Fibroblast of peridontal ligament (primary cell): ENCODE data around the gene PTPN14.
A peak's percentile ranks its signal among the peaks of the same experiment; 100 is the strongest.

Experiments used
- DNase-seq: peaks from one replicate; pipeline ENCODE4 v3.0.0-alpha.2; 2010; ENCODE audit errors: extremely low read depth

The PTPN14 gene

DNA sequence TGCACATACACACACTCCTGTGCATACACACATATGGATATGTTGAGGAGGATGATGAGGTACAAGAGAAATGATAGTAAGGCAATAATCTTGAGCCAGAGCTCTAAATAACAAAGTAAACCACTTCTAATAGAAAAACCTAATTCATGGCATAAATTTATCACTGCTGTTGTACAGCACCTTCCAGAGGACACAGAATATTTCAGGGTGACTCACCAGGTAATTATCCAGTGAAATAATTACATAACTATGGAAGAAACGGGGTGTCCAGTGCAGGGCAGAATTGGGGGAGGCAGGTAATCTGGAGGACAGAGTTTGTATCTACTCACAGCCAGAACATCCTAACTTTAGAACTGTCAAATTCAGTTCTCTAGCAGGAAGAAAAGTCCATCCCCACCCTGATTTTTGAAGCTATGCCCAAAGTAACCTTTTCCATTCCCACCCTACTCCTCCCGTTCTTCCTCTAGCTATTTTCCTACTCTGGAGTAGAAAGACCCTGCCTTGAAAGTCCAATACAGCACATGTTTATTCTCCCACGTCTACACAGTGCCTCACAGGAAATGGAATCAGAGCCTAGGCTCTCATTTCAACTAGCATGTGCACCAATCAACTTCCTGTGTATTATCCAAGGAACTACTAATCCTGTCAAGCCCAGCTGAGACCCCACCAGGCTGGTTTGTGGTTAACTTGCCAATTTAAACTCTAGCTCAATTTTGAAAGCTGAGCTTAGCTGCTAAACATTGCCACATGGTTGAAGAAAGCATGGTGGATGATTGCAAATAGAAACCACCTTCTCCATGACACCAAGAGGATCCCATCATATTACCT, 96.6 kb downstream of the PTPN14 start:
- DNase-seq, result peak; percentile 87

DNA sequence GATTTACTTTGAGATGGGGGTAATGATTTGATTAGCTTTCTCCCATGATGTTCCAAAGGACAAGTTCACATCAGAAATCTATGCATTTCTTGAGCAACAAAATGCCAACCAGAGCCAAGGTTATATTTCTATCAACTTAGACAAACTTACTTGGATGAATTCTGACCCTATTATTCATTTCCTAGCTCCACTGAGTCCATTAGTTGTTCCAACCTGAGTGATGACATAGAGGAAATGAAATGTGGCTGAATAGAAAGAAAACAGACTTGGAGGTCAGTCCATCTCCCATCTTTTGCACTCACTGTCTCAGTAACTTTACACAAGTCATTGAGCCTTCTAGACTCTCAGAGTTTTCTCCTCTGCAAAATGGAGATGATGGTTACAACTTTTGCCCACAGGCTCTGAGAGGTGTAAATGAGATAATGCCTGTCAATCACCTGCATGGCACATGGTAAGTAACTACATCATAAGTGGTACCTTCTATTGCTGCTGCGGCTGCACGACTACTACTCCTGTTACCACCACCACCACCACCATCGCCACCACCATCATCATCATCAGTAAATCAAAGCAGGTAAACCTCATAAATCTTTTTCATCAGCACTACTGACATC, 98.2 kb downstream of the PTPN14 start:
- DNase-seq, result peak; percentile 26

DNA sequence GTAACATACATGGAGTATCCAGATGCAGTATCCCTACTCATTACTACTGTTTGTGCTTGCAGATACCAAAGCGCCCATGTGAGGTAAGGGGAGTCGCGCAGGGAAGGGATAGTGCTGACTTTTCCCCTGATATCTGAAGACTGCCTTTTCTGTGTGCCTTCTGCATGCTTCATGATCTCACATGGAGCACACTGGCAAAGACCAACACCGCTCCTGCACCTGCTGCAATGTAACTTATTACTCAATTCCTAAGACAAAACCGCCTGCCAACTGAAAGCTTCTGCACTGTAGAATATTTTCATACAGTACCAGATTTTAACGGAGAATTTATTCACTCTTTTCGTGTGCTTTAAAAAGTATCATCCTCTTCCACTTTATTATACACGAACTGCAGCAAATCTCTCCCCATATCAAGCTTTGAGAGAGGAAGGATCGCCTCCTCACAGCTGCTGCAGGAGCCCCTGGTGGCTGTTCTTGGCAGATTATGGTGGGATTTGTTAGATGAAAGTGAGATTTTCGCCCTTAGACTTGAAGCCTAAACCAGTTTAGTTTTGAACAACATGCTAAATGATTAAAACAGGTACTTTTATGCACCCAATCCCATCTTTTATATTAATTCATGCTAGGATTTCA, 99.1 kb downstream of the PTPN14 start:
- no peak for DNase-seq

DNA sequence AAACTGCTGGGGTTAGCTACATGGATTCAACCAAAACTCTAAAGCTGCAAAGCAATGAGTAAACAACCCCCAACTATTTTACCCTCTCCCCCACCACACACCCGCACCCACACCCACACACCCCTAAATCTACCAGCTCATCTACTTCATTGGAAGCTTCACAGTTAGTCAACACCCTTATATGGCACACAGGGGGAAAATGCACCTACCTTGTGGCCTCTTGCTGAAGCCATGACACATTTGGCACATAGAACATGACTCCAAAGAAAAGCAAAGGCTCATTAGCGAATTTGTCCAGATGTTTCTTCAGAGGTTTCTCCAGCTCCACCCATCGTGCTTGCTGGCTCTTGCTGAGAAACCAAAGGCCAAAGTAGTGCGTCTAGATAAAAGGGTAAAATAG, 99.8 kb downstream of the PTPN14 start:
- DNase-seq, result no peak

DNA sequence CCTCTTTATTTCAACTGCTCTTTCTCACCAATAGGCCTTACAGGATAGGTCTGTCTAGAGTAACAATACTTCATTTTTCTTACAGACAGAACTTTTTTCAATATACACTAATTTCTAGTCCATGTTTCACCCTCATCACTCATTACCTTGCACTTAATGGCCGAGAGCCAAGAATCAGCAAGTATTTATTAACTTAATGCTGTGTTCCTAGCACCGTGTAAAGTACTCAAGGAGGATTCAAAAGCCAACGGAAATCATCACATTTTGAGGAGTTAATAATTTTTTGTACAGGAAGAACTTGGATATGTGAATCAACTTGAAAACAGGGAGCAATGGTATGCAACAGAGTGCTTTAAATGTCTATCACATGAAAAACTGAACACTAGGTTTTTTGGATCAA, 102.0 kb downstream of the PTPN14 start:
- no peak for DNase-seq

DNA sequence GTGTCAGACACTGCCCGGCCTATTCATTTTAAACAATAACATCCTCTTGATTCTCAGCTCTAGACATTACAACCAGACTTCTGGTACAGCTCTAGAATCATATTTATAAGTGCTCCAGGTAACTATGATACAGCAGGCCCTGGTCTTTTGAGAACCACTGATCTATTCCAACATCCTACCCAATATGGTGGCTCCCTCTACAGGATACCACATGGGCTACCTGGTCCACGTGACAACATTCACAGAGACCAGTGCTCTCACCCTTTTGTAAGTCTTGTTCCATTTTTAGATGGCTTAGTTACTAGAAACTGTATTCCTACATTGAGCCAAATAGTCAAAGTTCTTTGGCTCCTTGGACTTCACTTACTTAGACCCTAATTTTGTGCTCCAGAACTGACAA, 102.9 kb downstream of the PTPN14 start:
- DNase-seq, result no peak

DNA sequence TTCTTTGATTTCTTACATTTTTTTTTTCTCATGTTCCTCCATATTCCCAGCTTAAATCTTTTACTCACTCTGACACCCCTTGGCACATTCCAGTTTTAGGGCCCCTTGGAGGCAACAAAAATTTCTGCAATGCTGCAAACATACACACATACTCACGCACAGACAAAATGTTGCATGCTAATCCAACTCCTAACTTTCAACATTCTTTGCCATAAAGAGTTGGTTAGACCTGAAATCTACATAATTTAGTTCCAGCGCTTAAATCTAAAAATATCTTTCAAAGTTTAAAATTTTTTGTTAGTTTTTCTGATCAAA, 103.9 kb downstream of the PTPN14 start:
- DNase-seq, result peak; percentile 54

DNA sequence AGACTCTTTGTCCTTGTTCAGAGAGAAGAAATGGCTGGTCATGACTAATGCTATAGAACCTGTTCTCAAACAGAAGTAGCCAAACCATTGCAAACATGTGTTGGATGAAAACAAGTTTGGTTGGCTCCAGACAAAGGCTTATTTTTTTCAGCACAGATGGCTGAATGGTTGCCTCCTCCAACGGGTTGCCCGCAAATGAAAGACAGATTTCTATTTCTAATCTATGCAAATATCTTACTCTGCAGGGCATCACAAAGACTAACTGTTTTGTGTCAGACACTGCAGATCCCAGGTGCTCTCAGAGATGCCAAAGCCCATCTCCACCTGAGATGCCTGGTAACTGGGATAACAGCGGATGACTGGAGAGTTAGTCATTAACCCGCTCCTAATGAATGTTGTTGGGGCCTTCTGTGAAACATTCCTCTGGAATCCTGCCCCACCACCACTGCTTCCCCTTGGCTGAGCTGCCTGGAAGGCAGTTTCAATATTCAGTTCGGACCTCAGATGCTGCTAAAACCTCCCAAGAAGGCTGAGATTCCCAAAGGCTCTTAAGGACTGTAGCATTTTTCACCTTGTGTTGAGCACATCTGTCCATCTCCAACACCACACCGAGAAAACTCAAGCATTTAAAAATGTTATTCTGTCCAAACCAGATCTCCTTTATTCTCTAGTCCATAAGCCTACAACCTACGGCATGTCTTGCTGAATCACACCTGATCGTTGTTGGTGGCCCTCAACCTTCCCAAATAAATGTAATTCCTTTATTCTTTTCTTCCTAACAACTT, 104.4 kb downstream of the PTPN14 start:
- DNase-seq, result peak; percentile 90

DNA sequence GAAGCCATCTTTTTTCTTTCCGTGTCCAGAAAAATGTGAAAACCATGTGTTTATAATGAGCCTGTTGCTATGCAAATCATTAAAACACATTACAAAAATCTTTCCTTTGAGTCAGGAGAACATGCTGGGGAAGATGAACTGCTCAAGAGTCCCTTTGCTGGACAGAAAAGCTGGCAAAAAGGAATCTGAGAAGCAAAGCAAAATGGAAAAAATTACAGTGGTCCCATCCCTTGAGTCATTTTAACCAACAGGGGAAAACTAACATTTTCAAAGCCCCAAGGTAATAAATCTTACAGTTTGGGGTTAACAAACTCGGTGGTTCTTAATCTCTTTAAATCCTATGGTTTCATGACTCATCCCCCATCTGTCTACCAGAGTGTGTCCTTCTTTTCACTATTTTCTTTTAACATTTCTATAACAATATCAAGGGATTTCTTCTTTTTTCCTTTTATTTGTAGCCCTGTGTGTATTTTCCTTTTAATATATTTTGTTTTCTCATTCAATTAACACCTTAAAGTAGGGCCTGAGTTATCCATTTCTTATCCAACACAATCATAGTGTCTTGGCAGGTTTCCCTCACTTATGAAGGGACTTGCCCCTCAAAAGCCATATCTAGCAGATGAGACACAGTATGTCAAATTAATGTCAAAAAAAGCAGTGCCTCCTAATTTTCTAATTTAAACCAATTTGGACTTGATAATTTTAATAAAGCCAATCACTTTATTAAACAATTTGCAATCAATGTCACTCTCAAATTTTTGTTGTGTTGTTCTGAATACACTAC, 105.4 kb downstream of the PTPN14 start:
- peak; percentile 83 for DNase-seq

DNA sequence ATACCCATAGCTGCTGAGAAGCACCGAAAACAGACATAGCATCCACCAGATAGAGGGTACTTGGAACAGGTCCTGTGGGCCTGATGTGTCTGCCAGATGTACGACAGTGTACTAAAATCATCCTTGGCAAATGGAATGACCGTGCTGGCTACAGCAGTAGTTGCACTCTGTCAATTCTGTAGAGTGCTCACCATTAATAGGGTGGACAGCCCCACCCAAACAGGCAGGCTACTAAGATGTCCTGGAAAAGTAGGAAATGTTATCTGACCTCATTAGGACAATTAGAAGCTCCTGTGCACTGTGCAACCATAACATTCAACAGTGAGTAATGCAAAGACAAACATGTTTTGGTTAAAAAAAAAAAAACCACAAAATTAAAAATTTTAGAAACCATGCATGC, 106.2 kb downstream of the PTPN14 start:
- no peak for DNase-seq

DNA sequence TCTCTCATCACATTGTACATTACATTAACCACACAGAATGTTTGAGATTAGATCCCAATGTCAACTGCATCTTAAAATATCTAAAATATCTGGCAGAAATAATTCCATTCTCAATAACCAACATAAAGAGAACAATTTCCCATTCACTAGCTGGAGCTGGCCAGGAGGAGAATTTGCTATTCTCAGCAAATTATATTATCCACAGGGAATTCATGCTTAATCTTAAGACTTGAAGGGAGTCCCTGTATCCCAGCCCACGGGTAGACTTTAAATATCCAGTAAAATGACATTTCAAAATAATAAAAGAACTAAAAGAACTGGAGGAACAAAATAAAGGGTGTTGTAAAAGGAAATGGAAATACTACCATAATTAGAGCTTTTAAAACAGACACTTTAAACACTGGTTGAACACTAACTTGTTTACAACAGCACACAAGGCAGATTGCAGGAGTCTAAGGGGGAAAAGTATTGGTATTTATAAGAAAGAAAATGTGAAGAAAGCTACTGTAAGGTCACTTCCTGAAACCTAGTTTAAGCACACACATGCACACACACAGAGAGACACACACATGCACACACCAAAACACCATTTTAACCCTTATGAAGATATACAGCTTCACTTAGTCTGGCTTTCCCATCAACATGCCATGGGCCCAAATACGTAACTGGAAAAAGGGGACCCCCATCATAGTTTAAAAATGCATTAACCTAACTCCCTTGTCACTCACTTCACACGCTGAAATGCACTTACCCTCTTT, 107.0 kb downstream of the PTPN14 start:
- no peak for DNase-seq

DNA sequence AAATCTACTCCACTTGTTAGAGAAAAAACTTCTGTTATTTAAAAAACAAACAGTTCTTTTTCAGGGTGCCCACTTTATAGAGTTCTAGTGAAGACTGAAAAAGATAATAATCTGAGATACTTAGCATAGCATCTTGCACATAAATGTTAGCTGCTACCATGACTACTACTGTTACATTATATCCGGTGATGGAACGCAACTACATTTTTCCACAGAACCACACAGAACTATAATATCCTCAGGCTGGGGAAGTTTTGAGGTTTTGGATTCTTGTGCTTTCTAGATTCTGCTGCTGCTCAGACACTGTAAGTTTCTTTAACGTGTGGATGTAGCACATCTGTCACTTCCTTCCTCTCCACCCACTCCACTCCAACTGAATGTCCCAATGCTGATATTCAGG, 110.3 kb downstream of the PTPN14 start:
- DNase-seq, result peak; percentile 78

DNA sequence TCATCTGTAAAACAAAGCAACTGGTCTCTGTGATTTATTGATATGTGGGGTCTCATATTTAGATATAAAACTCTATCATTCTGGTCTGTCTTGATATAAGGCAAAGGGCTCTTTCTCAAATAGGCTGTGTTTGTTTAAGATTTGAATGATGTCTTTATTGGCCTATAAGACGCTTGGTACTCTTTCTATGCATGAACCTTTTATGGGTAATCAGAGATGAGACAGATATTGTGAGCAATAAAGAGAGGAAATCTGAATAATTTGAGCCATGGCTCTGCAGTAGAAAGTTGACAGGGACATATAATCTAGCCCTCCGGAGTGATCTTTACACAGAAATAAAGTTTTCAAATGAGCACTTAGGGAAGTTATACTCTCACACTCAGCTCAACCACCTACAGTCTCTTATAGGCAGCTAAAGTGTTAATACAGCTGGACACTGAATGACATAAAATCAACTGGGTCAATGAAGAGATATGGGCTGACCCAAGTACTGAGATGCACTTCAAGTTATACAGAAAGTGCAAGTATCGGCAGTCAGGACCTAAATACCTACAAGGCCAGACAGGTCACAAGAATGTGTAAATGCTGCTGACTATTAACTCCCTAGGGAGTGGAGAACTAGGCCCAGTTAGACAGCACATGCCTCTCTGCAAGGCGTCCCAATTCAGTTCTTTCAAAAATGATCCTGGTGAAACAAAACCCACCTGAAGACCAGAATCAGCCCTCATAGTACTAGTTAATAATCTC, 111.0 kb downstream of the PTPN14 start:
- no peak for DNase-seq

DNA sequence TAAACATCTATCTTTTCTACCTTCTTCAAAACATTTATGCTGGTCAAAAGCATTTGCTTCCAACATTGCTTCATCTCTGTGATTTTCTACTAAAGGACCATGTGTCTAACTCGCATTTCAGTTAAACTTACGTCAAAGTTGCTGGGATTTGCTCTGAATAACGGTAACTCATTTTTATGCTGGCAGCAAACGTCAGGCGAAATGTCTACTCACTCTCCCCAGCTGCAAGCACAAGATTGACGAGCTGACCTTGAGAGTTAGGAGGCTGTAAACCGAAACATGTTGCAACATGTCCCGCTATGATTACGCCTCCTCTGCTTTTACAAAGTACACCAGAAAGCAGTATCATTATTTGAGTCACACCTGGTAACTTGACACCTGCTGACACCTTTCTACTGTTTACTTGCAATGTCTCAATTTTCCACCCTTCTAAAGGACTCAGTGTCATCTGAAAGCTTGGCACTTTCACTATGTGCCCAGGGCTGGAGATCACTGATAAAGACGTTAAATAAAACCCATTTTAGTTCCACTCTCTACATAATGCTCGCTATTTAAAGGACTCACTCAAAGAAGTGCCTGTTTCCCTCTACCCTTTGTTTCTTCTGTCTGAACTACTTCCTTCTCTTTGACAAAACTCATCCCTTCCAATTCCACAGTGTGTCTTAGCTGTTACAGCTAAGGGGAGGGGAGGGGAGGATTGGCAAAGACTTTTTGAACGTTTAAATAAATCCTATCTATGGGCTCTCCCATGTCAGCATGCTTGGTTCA, 111.9 kb downstream of the PTPN14 start:
- no peak for DNase-seq

DNA sequence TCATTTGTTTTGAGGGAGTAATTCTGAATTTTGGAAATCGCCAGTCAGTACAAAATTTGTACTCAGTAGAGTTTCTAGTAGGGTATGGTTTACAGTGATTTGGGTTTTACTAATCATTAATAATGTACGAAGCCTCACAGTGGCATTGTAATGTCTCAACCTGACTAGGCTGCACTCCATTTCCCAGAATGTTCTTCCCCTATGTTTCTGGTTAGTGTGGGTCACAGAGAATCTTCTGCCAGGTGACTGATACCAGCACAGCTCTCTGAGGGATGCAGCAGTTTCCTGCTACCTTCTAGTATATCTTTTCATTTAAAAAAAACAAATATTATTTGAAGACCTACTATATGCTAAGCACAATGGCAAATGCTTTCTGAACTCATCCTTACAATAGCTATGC, 112.9 kb downstream of the PTPN14 start:
- DNase-seq, result no peak

DNA sequence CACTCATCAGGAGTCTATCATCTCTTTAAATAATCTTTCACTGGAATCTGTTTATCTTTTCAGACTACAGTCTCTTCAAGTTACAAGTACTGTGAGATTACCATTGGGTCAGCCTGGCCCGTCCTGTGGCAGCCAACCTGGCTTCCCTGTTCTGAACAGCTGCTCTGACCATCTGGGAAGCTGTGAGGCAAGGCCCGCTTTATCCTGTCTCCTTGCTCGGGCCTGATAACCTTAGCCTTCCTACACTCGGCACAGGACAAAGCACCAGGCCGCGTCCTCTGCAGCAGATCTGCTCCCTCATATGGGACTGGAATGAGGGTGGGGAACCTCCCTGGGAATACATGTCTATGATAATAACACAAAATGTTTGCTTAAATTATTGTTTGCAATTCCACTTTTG, 113.3 kb downstream of the PTPN14 start:
- no peak for DNase-seq

DNA sequence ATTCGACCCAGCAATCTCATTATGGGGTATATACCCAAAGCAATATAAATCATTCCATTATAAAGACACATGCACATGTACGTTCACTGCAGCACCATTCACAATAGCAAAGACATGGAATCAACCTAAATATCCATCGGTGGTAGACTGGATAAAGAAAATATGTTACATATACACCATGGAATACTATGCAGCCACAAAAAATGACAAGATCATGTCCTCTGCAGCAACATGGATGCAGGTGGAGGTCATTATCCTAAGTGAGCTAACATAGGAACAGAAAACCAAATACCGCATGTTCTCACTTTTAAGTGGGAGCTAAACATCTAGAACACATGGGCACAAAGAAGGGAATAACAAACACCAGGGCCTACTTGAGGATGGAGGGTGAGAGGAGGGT, 115.5 kb downstream of the PTPN14 start:
- no peak for DNase-seq

DNA sequence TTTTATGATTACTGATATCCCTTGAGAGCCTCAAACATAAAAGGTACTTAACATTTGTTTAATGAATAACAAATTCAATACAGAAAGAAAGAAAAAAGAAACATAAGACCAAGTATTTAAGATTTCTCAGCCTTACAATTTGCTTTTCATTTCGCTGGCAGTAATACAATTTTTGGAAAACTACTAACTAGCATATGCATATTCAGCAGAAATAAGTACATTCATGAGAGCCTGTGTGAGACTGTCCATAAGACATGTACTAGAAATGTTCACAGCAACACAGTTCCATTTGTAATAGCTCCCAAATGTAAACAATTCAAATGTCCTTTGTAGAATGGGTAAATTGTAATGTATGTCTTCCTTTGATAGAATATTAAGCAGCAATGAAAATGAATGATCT, 119.2 kb downstream of the PTPN14 start:
- DNase-seq, result no peak

DNA sequence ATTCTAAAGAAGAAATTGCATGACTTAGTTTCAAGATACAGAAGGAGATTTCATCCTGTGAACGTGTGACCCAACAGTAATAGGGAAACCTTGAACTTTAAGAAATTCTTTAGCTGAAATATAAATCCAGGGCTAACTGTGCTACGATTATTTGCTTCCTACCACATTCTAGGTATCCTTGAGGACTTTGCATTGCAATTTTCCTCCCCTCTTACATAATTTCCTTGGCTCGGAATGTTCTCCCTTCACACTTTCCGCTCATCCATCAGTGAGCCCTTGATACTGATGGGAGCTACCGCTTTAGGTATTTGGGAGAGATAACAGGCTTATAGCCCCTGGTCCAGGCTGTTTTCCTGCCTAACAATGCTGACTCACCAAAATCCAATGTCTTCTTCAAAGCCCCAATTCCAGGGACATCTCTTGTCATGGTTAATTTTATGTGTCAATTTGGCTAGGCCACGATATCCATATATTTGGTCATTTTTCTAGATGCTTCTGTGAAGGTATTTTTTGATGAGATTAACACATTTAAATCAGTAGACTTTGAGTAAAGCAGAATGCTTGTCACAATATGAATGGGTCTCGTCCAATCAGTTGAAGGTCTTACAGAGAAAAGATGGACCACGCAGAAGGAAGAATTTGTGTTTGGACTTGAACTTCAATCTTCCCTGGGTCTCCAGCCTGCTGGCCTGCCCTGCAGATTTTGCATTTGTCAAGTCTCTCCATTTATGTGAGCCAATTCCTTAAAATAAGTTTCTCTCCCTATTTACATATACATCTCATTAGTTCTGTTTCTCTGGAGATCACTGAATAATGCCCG, 121.2 kb downstream of the PTPN14 start:
- peak; percentile 33 for DNase-seq
